Ovary (tissue), 9 donors: Measurements from ENCODE around the gene AFF3. TPM values are rescaled to one million over a fixed set of nuclear protein-coding genes. Genes with fewer than 3 reads are reported as not detected.
"Not testable (repeated sequence)": the region's sequence is repeated elsewhere in the genome, so short reads cannot be mapped to it uniquely, and the experiment has no call there.

Experiments used
- DNase-seq, 5 donors: peaks; one replicate each; pipeline ENCODE4 v3.0.0-alpha.2; 2019 to 2020
- H3K27ac ChIP-seq, 2 donors: fragments of 200-600 bp; one replicate each; pipeline versions ENCODE4 v1.5.1 to v1.8.0; 2019 to 2022
- H3K27me3 ChIP-seq: fragments of 200-600 bp; one replicate; pipeline ENCODE4 v1.8.0; 2022
- H3K36me3 ChIP-seq: fragments of 200-600 bp; sonication (generic); one replicate; pipeline ENCODE4 v1.5.1; 2019
- H3K4me1 ChIP-seq: one replicate; pipeline ENCODE4 v1.8.1; 2013; ENCODE audit warnings: mild to moderate bottlenecking, moderate library complexity; ENCODE audit not compliant: insufficient read depth
- H3K4me3 ChIP-seq: fragments of 200-600 bp; sonication (generic); one replicate; pipeline ENCODE4 v1.5.1; 2017
- H3K9me3 ChIP-seq, 2 donors: fragments of 200-600 bp in 1 of 2; sonication (generic) in 1 of 2; one replicate each; pipeline versions ENCODE4 v1.5.1 to v1.8.1; 2013 to 2019; ENCODE audit warnings: mild to moderate bottlenecking in 1 of 2, moderate library complexity in 1 of 2
- CTCF ChIP-seq, 3 donors: fragments of 450-650 bp in 2 of 3; fragments of 200-600 bp in 1 of 3; IDR thresholded peaks; one replicate each; pipeline versions ENCODE4 v1.5.1 to v1.8.0; 2016 to 2022; ENCODE audit warnings: antibody characterized with exemption in 3 of 3, mild to moderate bottlenecking in 1 of 3
- EP300 ChIP-seq: sonication (generic); formaldehyde crosslinking; IDR thresholded peaks from one replicate; pipeline ENCODE4 v1.6.1; 2017; ENCODE audit warnings: antibody characterized with exemption
- POLR2A ChIP-seq: fragments of 450-650 bp; IDR thresholded peaks from one replicate; pipeline ENCODE4 v1.6.1; 2017; ENCODE audit warnings: antibody characterized with exemption, mild to moderate bottlenecking, moderate library complexity
- WGBS, 3 donors: extraction: QIAGEN DNeasy Blood & Tissue Kit in 1 of 3; methylation state at CpG; one replicate each; pipeline versions ENCODE4 v1.1.5 to v1.1.7; 2013 to 2017; 5-methylcytosine and 5-hydroxymethylcytosine counted together
- intact Hi-C, 4 donors: fragments of 100-400 bp; cut with DNase I; formaldehyde crosslinking; loops; one replicate each; pipeline versions ENCODE4 v1.11.0 to v1.15.1; 2022 to 2023
- polyA plus RNA-seq, 2 donors: library from polyadenylated mRNA; stranded (reverse); fragments of 200-250 nt in 1 of 2; fragments of 350-450 nt in 1 of 2; fragmentation: Illumina TruSeq in 1 of 2; extraction: RNeasy Lipid Tissue Mini Kit (QIAGEN cat#74804) in 1 of 2; gene quantifications; one replicate each; pipeline ENCODE4 v1.2.3, GENCODE V29; 2013 to 2014
- total RNA-seq, 7 donors: library from RNA; depleted of rRNA in 2 of 7; stranded (reverse); fragments of >200 nt in 2 of 7; fragmentation: NEBNext Ultra II Directional in 3 of 7; extraction: Animal tissue kit (Norgen Biotek cat#: 25700) in 3 of 7; gene quantifications; one replicate each; pipeline versions ENCODE4 v1.1.0 to v1.2.4, GENCODE V29; 2016 to 2023
- donor health status: DM: no; HTN: no; CAD: no; lungs with moderate emphysema.
- donor health status: DM: no; HTN: no; CAD: no.
- donor health status: Bipolar disorder and iron deficiency.
- donor health status: DM: yes; HTN: yes; CAD: no.
- donor health status: DM: no; HTN: no; CAD: no.
- donor health status: DM: yes; HTN: yes; CAD: no.

The AFF3 gene
- total and polyA plus RNA-seq, 9 donors, result 5.9 to 40.8 (median 25.7) TPM

- no peaks in the 10 kb centered on the region for H3K9me3 ChIP-seq
- no peak overlapping the region for H3K4me3 ChIP-seq
- intact Hi-C loops, result loop anchor here in 1 of 4 donors (10.0 kb wide), 1 partner anchor 87 kb away; no protein-coding TSS in a partner anchor
- H3K27me3 ChIP-seq, result no peaks in the 10 kb centered on the region
- no peaks in the 10 kb centered on the region for H3K36me3 ChIP-seq
- TF ChIP-seq CTCF (IDR thresholded peaks at IDR 0.05) (no peak), POLR2A (no peak), EP300 (no peak)
- peak overlapping the region; percentile 2 to 69 for H3K27ac ChIP-seq
- peaks cover 7% of the 10 kb centered on the region for H3K4me1 ChIP-seq
- DNase-seq, result no peak
- WGBS, 3 donors, result 11 to 39% (median 21%) methylated on average over 1 of the region's 1 CpG
These were observed 35.0 kb downstream of the AFF3 start for GRCh38 chr2:100107440-100107839.

- peak overlapping the region; percentile 61 to 69 for H3K27ac ChIP-seq
- WGBS, 3 donors, result 10 to 12% (median 11%) methylated on average over 9 of the region's 9 CpGs
These were observed 35.9 kb downstream of the AFF3 start for GRCh38 chr2:100106460-100106859.

GRCh38 chr2:100105678-100106054 lies 36.7 kb downstream of the AFF3 start:
- H3K36me3 ChIP-seq, result no peaks in the 10 kb centered on the region
- no peaks in the 10 kb centered on the region for H3K27me3 ChIP-seq
- TF ChIP-seq CTCF (IDR thresholded peaks at IDR 0.05) (no peak), EP300 (no peak), POLR2A (no peak)
- H3K4me3 ChIP-seq, result peak overlapping the region; percentile 73
- peak overlapping the region; percentile 67 to 71 for H3K27ac ChIP-seq
- no peaks in the 10 kb centered on the region for H3K9me3 ChIP-seq
- WGBS, 3 donors, result 9 to 17% (median 9%) methylated on average over 12 of the region's 12 CpGs
- H3K4me1 ChIP-seq, result peaks cover 7% of the 10 kb centered on the region
- intact Hi-C loops, result loop anchor here in 1 of 4 donors (10.0 kb wide), 1 partner anchor 89 kb away; no protein-coding TSS in a partner anchor
- DNase-seq, result peak; percentile 32 to 59 (median 43)

More at GRCh38 chr2:100106460-100106859, 35.9 kb downstream of the AFF3 start:
- Histone ChIP-seq H3K27me3 (no peaks in the 10 kb centered on the region), H3K36me3 (no peaks in the 10 kb centered on the region), H3K4me1 (peaks cover 7% of the 10 kb centered on the region), H3K4me3 (no peak overlapping the region), H3K9me3 (no peaks in the 10 kb centered on the region)
- intact Hi-C loops, result loop anchor here in 1 of 4 donors (10.0 kb wide), 1 partner anchor 88 kb away; no protein-coding TSS in a partner anchor
- DNase-seq, result peak; percentile 34 to 80 (median 67)
- TF ChIP-seq CTCF (IDR thresholded peaks at IDR 0.05), result no peak
- no peak for TF ChIP-seq POLR2A
- TF ChIP-seq EP300, result no peak

- no peaks in the 10 kb centered on the region for H3K9me3 ChIP-seq
- 0 to 1% (median 0%) methylated on average over 15 to 104 of the region's 119 CpGs for WGBS, 3 donors
- H3K36me3 ChIP-seq, result no peaks in the 10 kb centered on the region
- no peaks in the 10 kb centered on the region for H3K27me3 ChIP-seq
- peak overlapping the region; percentile 67 to 71 for H3K27ac ChIP-seq
- TF ChIP-seq EP300 (no peak), POLR2A (no peak), CTCF (IDR thresholded peaks at IDR 0.05) (no peak)
- peak; percentile 31 to 68 (median 50) for DNase-seq
- intact Hi-C loops, result loop anchor here in 1 of 4 donors (10.0 kb wide), 1 partner anchor 90 kb away; no protein-coding TSS in a partner anchor
- peak overlapping the region; percentile 73 for H3K4me3 ChIP-seq
- peaks cover 7% of the 10 kb centered on the region for H3K4me1 ChIP-seq
These were observed 37.4 kb downstream of the AFF3 start for GRCh38 chr2:100104718-100105677.

GRCh38 chr2:100104265-100104664 lies 38.1 kb downstream of the AFF3 start:
- H3K36me3 ChIP-seq, H3K27me3 ChIP-seq, H3K4me1 ChIP-seq, H3K9me3 ChIP-seq: not testable (repeated sequence)
- DNase-seq, result peak in 2 of 5 donors; percentile 36 to 48
- intact Hi-C loops, result loop anchor here in 1 of 4 donors (10.0 kb wide), 1 partner anchor 91 kb away; no protein-coding TSS in a partner anchor
- Histone ChIP-seq H3K27ac (peak overlapping the region in 1 of 2 donors; percentile 45), H3K4me3 (peak overlapping the region; percentile 73)
- WGBS, 3 donors, result 0% methylated on average over 24 of the region's 60 CpGs; no CpG with 5 or more reads in 2 of the 3 donors

GRCh38 chr2:100103527-100104252 lies 38.7 kb downstream of the AFF3 start:
- DNase-seq, result peak; percentile 26 to 51 (median 27)
- peak overlapping the region; percentile 73 for H3K4me3 ChIP-seq
- intact Hi-C loops, result loop anchor here in 1 of 4 donors (10.0 kb wide), 1 partner anchor 91 kb away; no protein-coding TSS in a partner anchor
- H3K27ac ChIP-seq, H3K9me3 ChIP-seq, H3K4me1 ChIP-seq, H3K27me3 ChIP-seq, H3K36me3 ChIP-seq: not testable (repeated sequence)
- 2% methylated on average over 10 to 29 of the region's 39 CpGs; no CpG with 5 or more reads in 1 of the 3 donors for WGBS, 3 donors
